Upper lobe of left lung (tissue), 4 donors: ENCODE data around the gene ZYG11B.
"Not testable (repeated sequence)": the region's sequence is repeated elsewhere in the genome, so short reads cannot be mapped to it uniquely, and the experiment has no call there.

ENCODE experiments used
- POLR2AphosphoS5 ChIP-seq, 2 donors: sonication (generic); formaldehyde crosslinking; IDR thresholded peaks; one replicate each; pipeline ENCODE4 v1.5.1; 2017; ENCODE audit warnings: antibody characterized with exemption in 2 of 2
- TF ChIP-seq, protein P1 (sequence below), 6 experiments: fragments of 450-650 bp in 4 of 6; fragments of 200-600 bp in 2 of 6; sonication (generic) in 2 of 6; IDR thresholded peaks; one replicate each; pipeline ENCODE4 v1.5.1; 2016 to 2019; ENCODE audit warnings: antibody characterized with exemption in 6 of 6

- TF ChIP-seq, protein P1, sequence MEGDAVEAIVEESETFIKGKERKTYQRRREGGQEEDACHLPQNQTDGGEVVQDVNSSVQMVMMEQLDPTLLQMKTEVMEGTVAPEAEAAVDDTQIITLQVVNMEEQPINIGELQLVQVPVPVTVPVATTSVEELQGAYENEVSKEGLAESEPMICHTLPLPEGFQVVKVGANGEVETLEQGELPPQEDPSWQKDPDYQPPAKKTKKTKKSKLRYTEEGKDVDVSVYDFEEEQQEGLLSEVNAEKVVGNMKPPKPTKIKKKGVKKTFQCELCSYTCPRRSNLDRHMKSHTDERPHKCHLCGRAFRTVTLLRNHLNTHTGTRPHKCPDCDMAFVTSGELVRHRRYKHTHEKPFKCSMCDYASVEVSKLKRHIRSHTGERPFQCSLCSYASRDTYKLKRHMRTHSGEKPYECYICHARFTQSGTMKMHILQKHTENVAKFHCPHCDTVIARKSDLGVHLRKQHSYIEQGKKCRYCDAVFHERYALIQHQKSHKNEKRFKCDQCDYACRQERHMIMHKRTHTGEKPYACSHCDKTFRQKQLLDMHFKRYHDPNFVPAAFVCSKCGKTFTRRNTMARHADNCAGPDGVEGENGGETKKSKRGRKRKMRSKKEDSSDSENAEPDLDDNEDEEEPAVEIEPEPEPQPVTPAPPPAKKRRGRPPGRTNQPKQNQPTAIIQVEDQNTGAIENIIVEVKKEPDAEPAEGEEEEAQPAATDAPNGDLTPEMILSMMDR (IDR thresholded peaks at IDR 0.05) = peak; percentile 52 to 81 (median 70)
- not testable (repeated sequence) for TF ChIP-seq POLR2AphosphoS5 (IDR thresholded peaks at IDR 0.05)
Observed at GRCh38 chr1:52686261-52686751, 39.9 kb upstream of the ZYG11B start.
